HG02938 (cell line): Measurements from ENCODE around the gene SNAP47.

Experiments used
- ATAC-seq: cut with Tn5 transposase; IDR thresholded peaks from one replicate; pipeline ENCODE4 v1.9.1; 2021; ENCODE audit warnings: mild to moderate bottlenecking, moderate library complexity; ENCODE audit not compliant: unreplicated experiment

SNAP47 gene

DNA sequence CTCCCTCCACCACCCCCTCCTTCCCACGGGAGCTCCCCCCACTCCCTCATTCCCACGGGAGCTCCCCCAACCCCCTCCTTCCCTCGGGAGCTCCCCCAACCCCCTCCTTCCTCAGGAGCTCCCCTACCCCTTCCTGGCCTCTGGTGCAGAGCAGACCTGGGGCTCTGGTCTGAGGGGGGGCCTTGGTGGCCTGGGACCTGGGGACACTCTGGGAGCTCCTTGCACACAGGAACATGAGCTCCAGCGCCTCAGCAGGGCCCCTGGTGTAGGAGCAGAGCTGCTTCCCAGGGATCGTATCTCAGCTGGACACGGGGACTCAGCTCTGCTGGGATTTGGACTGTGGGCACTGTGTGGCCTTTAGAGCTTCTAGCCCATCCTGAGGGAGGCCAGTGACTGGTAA, 60.5 kb downstream of the SNAP47 start:
- ATAC-seq, result no peak

DNA sequence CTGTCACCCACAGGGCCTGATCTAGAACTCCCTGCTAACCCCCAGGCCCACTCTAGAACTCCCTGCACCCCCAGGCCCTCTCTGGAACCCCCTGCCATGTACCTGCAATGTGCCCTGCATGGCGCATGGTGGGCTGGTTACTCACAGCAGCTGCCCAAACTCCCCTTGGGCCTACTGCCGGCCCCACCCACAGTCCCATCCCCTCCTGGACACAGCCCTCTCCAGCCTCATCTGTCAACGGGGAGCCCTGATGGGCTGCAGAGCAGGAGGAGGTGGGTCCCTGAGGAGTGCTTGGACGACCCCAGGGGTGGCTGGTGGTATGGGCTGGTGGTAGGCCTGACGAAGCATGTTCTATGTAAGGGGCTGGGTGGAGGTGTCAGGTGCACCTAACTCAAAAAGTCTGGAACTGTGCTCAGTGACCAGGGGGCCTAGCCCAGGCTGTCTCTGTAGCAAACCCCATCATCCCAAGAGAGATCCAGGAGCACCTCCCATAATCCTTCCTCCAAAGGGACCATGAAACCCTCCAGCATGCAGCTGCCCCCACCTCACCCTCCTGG, 61.2 kb downstream of the SNAP47 start:
- ATAC-seq, result no peak

DNA sequence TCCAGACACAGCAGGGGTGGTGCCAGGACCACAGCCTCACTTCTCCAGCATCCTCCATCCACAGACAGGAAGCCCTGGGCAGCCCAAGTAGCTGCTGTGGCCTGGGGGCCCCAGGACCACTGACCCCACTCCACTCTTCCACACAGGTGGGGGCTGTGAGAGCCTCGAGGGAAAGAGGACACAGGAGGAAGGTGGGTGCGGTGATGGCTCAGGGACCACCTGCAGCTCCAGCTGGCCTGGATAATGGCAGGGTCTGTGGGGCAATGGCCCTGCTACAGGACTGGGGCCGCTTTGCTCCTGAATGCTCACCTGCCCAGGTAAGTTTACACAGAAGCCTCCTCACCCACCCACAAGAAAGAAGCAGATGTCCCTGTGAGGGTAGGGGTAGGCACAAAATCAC, 61.9 kb downstream of the SNAP47 start:
- ATAC-seq, result no peak

DNA sequence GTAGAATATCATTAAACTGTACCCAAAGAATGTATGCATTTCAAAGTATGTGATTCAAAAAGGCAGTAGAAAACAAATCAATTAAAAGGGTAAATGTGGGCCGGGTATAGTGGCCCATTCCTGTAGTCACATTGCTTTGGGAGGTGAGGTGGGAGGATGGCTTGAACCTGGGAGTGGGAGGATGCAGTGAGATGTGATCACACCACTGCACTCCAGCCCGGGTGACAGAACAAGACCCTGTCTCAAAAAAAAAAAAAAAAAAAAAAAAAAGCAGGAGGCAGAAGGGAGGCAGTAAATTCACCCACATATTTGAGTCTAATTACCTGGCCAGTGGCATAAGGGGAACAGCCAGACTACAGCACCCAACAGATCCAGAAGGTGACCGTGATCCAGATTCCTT, 62.4 kb downstream of the SNAP47 start:
- ATAC-seq, result no peak

DNA sequence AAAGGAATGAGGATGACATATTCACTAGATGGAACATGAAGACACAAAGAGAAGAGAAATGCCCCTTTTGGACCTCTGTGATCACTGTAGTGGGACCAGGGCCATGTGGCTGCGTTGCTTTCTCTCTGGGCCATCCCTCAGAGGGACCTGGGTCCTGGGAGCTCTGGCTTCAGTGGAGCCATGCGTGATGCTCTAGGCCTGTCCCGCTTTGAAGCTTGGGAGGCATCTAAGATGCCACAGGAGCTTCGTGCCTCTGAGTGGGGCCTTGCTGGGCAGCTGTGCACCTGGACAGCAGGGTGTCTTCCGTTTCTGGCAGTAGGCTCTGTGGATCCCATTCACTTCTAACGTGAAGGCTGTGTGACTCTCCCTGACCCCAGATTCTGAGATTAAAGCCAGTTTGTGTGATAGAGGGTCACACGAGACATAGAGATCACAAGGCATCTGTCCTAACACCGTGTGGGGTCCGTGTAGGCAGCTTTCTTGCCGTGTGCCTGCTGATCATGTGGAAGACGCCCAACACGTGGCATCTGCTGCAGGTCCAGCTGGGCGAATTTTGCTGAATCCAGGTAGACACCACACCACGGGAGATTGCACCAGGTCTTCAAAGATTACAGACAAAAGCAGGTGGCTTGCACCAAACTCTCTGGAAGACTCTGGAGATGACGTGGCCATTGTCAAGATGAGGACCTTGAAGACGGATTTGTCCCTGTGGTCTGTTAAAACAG, 63.0 kb downstream of the SNAP47 start:
- ATAC-seq, result no peak

DNA sequence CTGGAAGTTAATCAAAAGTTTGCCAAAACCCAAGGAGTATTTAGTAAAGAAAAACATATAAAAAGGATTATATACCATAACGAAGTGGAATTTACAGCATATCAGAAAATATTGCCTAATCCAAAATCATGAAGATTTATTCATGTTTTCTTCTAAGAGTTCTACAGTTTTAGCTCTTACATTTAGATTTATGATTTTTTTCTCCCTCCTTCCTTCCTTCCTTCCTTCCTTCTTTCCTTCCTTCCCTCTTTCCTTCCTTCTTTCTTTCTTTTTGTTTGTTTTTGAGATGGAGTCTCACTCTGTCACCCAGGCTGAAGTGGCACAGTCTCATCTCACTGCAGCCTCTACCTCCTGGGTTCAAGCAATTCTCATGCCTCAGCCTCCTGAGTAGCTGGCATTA, 64.5 kb downstream of the SNAP47 start:
- no peak for ATAC-seq

DNA sequence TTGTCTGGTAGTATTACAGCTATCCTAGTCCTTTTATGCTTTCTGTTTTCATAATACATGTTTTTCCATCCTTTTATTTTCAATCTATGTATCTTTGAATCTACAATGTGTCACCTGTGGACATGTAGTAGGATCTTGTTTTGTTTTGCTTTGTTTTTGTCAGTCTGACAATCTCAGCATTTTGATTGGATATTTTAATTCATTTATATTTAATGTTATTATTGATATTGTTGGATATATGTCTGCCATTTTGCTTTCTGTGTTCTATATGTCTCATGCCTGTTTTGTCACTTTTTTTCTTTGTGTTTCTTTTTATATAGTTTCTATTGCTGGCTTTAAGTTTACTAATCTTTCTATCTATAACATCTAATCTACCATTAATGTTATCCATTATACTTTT, 68.7 kb downstream of the SNAP47 start:
- no peak for ATAC-seq

DNA sequence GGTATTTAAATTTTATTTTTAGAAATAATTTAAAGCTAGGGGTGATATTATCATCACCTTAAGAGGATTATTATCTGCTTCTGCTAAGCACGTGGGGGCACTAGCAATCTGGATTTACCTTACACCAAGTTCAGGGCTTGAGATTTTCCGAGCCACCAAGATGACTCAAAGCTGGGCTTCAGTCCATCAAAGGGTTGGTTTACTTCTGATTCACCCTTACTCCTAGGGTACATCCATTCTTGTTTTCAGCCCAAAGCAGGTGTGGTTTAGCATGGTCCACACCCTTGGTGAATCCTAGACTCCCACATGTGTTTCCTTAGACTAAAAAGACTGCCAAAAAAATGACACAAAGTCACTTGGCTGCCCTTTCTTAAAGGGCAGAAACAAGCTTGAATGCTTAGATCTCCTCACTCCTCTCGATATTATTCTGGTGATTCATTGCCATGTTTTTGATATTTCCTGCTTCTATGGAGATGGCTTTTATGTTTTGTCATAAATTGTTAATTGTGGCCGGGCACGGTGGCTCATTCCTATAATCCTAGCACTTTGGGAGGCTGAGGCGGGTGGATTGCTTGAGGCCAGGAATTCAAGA, 70.5 kb downstream of the SNAP47 start:
- no peak for ATAC-seq

DNA sequence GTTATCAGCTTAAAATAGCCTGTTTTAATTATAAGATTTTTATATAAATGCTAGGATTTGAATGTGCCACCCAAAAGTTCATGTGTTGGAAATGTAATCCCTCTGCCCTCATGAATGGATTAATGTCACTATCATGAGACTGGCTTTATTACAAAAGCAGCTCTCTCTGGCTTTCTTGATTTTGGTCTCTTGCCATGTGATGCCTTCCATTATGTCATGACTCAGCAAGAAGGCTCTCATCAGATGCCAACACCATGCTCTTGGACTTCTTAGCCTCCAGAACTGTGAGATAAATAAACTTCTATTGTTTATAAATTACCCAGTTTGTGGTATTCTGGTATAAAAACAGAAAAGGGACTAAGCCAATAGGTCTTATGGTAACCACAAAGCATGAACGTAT, 73.3 kb downstream of the SNAP47 start:
- no peak for ATAC-seq

DNA sequence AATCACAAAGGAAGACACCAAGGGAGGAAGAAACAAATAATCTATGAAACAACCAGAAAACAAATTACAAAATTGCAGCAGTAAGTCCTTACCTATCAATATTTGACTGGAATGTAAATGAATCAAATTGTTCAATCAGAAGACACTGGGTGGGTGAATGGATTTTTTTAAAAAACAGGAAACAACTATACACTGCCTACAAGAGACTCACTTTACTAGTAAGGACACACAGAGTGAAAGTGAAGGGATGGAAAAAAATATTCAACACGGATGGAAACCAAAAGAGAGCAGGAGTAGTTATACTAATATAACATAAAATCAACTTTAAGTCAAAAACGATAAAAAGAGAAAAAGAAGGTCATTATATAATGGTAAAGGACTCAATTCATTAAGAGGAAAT, 73.8 kb downstream of the SNAP47 start:
- ATAC-seq, result no peak

DNA sequence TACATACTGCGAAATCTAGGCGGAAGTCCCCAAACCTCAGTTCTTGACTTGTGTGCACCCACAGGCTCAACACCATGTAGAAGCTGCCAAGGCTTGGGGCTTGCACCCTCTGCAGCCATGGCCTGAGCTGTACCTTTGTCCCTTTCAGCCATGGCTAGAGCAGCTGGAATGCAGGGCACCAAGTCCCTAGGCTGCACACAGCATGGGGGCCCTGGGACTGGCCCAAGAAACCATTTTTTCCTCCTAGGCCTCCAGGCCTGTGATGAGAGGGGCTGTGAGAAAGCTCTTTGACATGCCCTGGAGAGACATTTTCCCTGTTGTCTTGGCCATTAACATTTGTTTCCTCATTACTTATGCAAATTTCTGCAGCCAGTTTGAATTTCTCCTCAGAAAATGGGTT, 78.7 kb downstream of the SNAP47 start:
- no peak for ATAC-seq

DNA sequence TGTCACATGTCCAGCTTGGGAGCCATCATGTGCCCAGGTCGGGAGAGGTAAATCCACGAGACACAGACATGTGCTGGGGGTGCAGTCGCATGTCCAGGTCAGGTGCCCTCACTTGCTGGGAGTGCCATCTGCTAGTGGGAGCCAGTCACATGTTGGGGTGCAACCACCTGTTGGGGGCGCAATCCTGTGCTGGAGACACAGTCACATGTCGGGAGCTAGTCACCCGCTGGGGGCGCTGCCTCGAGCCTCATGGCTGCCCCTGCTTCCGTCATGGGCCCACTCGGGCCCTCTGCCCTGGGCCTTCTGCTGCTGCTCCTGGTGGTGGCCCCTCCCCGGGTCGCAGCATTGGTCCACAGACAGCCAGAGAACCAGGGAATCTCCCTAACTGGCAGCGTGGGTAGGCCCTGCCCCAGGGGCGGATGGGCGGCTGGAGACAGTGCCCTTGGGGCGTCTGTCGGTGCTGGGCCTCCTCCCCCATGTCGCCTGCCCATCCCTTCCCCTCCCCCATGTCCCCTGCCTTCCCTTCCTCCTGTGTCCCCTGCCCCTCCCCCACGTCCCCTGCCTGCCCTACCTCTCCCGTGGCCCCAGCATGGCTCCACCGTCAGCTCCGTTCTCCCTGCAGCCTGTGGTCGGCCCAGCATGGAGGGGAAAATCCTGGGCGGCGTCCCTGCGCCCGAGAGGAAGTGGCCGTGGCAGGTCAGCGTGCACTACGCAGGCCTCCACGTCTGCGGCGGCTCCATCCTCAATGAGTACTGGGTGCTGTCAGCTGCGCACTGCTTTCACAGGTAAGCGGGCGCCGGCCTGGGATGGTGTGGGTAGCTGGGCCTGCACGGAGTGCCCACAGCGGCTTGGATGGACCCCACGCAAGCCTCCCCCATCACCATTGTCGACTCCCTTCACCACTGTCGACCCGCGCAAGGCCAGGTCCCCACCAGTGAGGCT, 80.5 kb downstream of the SNAP47 start, which contains the start of gene PRSS38:
Gene PRSS38, plus strand, starts transcription at position 208 of the 942 bp plus-strand sequence. Its CDS starts 42 bp downstream, at position 250.
- no peak for ATAC-seq

DNA sequence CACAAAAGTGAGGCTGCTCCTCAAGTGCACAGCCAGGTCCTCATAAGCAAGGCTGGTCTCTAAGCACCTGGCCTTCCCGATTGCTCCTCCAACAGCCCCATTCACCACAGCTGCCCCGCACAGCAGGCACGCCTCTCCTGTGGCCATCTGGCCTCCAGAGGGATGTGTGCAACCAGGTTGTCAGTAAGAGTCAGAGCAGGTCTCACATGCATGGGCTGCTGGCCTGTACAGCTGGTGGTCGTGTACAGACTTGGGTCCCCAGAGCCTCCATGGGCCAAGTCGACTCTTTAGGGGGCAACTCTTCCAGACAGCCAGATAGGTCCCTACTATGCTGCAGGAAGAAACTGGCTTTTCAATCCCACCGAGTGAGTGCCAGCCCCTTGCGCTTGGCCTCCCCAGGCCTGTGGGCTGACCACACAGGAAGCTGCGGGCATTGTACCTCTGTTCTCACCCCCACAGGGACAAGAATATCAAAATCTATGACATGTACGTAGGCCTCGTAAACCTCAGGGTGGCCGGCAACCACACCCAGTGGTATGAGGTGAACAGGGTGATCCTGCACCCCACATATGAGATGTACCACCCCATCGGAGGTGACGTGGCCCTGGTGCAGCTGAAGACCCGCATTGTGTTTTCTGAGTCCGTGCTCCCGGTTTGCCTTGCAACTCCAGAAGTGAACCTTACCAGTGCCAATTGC, 81.7 kb downstream of the SNAP47 start:
- ATAC-seq, result no peak

DNA sequence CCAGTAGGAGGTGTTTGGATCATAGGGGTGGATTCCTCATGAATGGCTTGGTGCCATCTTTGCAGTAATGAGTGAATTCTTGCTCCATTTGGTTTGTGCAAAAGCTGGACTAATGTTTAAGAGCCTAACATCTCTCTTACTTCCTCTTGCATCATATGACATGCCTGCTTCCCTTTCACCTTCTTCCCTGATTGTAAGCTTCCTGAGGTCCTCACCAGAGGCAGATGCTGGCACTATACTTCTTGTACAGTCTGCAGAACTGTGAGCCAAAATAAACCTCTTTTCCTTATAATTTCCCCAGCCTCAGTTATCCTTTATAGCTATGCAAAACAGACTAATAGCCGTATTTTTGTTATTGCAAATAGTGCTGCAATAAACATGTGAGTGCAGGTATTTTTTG, 88.3 kb downstream of the SNAP47 start:
- no peak for ATAC-seq

DNA sequence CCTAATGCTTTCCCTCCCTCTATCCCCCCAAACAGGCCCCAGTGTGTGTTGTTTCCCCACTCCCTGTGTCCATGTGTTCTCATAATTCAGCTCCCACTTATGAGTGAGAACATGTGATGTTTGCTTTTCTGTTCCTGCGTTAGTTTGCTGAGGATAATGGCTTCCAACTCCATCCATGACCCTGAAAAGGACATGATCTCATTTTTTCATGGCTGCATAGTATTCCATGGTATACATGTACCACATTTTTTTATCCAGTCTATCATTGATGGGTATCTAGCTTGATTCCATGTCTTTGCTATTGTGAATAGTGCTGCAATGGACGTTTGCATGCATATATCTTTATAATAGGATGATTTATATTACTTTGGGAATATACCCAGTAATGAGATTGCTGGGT, 89.0 kb downstream of the SNAP47 start:
- no peak for ATAC-seq

DNA sequence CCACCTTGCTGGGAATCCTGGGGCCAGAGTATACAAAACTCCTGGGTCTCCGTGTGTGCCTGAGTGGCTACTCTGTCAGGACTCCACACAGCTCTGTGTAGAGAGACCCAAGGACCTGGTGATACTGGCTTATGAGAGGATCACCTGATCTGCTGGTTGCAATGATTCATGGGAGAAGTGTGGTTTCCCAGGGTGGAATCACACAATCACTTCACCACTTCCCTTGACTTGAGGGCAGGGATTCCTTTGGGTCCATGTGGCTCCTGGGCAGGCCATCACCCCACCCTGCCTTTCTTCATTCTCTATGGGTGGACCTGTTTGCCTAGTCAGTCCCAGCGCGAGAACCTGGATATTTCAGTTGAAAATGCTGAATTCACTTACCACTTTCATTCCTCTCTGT, 93.6 kb downstream of the SNAP47 start:
- no peak for ATAC-seq
